T-cell (primary cell): ENCODE results near the gene NPNT. TPM values are rescaled to one million over a fixed set of nuclear protein-coding genes. Genes with fewer than 3 reads are reported as not detected.

Experiments used
- ATAC-seq, 4 experiments: fragments of 200-7000 bp in 3 of 4; fragments of 150-1000 bp in 1 of 4; cut with Tn5 transposase; replicated peaks in 1 of 4; 1 replicate in 3 of 4; 2 replicates in 1 of 4; pipeline ENCODE4 v1.10.0; 2021; ENCODE audit warnings: moderate library complexity in 3 of 4, mild to moderate bottlenecking in 2 of 4, moderate number of reproducible peaks in 1 of 4
- CTCF ChIA-PET, 2 donors: fragments of 300-600 bp; sonication (Branson Sonifier 250); formaldehyde crosslinking; loops; one replicate each; lab custom pipeline; 2022; ENCODE audit warnings: antibody characterized with exemption in 2 of 2; lab: Charles Lee
- POLR2A ChIA-PET, 2 donors: fragments of 300-600 bp; sonication (Branson Sonifier 250); formaldehyde crosslinking; loops; one replicate each; lab custom pipeline; 2022; ENCODE audit warnings: antibody characterized with exemption in 2 of 2; lab: Charles Lee
- DNase-seq, 35 experiments: peaks; one replicate each; pipeline versions ENCODE4 v3.0.0 to v3.0.0-alpha.2; 2013 to 2023
- H3K27ac ChIP-seq: one replicate; pipeline ENCODE4 v1.5.1; 2013; ENCODE audit warnings: low read length
- H3K27me3 ChIP-seq, 2 experiments: replicated peaks in 1 of 2; 1 replicate in 1 of 2; 2 replicates in 1 of 2; pipeline versions ENCODE4 v1.6.1 to v1.7.0; 2013; ENCODE audit warnings: low read length in 1 of 2, mixed read lengths in 1 of 2; ENCODE audit not compliant: control insufficient read depth in 2 of 2, insufficient read depth in 2 of 2; ENCODE audit errors: extremely low read depth in 1 of 2
- H3K36me3 ChIP-seq, 2 donors: 1 replicate in 1 of 2; 2 replicates in 1 of 2; pipeline versions ENCODE4 v1.6.1 to v1.7.0; 2013; ENCODE audit warnings: low read length in 1 of 2; ENCODE audit not compliant: control insufficient read depth in 2 of 2, insufficient read depth in 1 of 2; ENCODE audit errors: extremely low read depth in 1 of 2
- H3K4me1 ChIP-seq, 2 experiments: 1 replicate in 1 of 2; 2 replicates in 1 of 2; pipeline versions ENCODE4 v1.6.1 to v1.7.0; 2013; ENCODE audit warnings: low read length in 2 of 2, mixed read lengths in 1 of 2; ENCODE audit not compliant: insufficient read depth in 2 of 2, control insufficient read depth in 1 of 2; ENCODE audit errors: extremely low read depth in 1 of 2
- H3K4me3 ChIP-seq, 2 donors: 1 replicate in 1 of 2; 2 replicates in 1 of 2; pipeline versions ENCODE4 v1.5.1 to v1.7.0; 2013; ENCODE audit warnings: mild to moderate bottlenecking in 2 of 2, low read length in 1 of 2, moderate library complexity in 1 of 2; ENCODE audit not compliant: control insufficient read depth in 1 of 2; ENCODE audit errors: extremely low read depth in 1 of 2
- H3K9me3 ChIP-seq: 2 replicates; pipeline ENCODE4 v1.7.0; 2013
- H3K27ac Mint-ChIP-seq, 2 donors: one replicate each; pipeline ENCODE4 v1.8.0; 2020 to 2021; ENCODE audit warnings: mild to moderate bottlenecking in 2 of 2, mixed read lengths in 2 of 2
- H3K27me3 Mint-ChIP-seq, 2 donors: one replicate each; pipeline ENCODE4 v1.8.0; 2021 to 2022; ENCODE audit warnings: mixed read lengths in 2 of 2
- H3K36me3 Mint-ChIP-seq: one replicate; pipeline ENCODE4 v1.8.0; 2021; ENCODE audit warnings: mixed read lengths
- H3K4me1 Mint-ChIP-seq, 3 donors: one replicate each; pipeline ENCODE4 v1.8.0; 2020 to 2022; ENCODE audit warnings: mixed read lengths in 3 of 3, mild to moderate bottlenecking in 1 of 3
- H3K4me3 Mint-ChIP-seq, 3 donors: one replicate each; pipeline ENCODE4 v1.8.0; 2020 to 2022; ENCODE audit warnings: mild to moderate bottlenecking in 3 of 3, mixed read lengths in 3 of 3, moderate library complexity in 3 of 3
- H3K9me3 Mint-ChIP-seq, 3 donors: one replicate each; pipeline ENCODE4 v1.8.0; 2020 to 2022; ENCODE audit warnings: mixed read lengths in 3 of 3
- WGBS: methylation state at CpG from one replicate; pipeline ENCODE4 v1.1.5; 2013; ENCODE audit warnings: missing lambda C conversion rate; ENCODE audit not compliant: insufficient coverage; 5-methylcytosine and 5-hydroxymethylcytosine counted together
- total RNA-seq, 35 experiments: library from RNA in 6 of 35; stranded (reverse) in 6 of 35; fragments of 120-200 nt in 1 of 35; gene quantifications; one replicate each; pipeline versions ENCODE4 v1.2.1 to v1.2.4 and lab custom pipeline; 2013 to 2026

The NPNT gene
- total RNA-seq, 5 donors from 2014 or later (not counting 1 experiment from before 2014, with no cell fraction given), result 0.32 to 0.88 (median 0.33) TPM; not detected in 2

GRCh38 chr4:105859233-105859632 is 36.0 kb upstream of the NPNT start:
- no CpG with 5 or more reads among the region's 1 CpG for WGBS
- Histone ChIP-seq H3K9me3 (no peaks in the 10 kb centered on the region), H3K27ac (no peak overlapping the region), H3K27me3 (peaks cover 0 to 6% of the 10 kb centered on the region in 2 experiments), H3K36me3 (no peaks in the 10 kb centered on the region), H3K4me1 (no peaks in the 10 kb centered on the region), H3K4me3 (no peak overlapping the region)
- no peak for DNase-seq
- Mint-ChIP-seq H3K4me3 (no peak overlapping the region), H3K27ac (no peak overlapping the region), H3K4me1 (no peaks in the 10 kb centered on the region), H3K9me3 (peaks cover 30 to 51% (median 33%) of the 10 kb centered on the region in 3 donors), H3K36me3 (peaks cover 19% of the 10 kb centered on the region), H3K27me3 (no peaks in the 10 kb centered on the region)
- ATAC-seq, result no peak
- ChIA-PET CTCF (no interaction called here), POLR2A (no interaction called here)

GRCh38 chr4:105870963-105871362 is 24.3 kb upstream of the NPNT start:
- Histone ChIP-seq H3K36me3 (no peaks in the 10 kb centered on the region), H3K4me3 (no peak overlapping the region), H3K4me1 (no peaks in the 10 kb centered on the region), H3K27me3 (no peaks in the 10 kb centered on the region), H3K27ac (no peak overlapping the region), H3K9me3 (no peaks in the 10 kb centered on the region)
- no peaks in the 10 kb centered on the region for H3K4me1 Mint-ChIP-seq
- H3K4me3 Mint-ChIP-seq, result no peak overlapping the region
- ChIA-PET POLR2A (no interaction called here), CTCF (no interaction called here)
- no peaks in the 10 kb centered on the region for H3K36me3 Mint-ChIP-seq
- DNase-seq (no peak), ATAC-seq (no peak)
- peaks cover 4 to 8% of the 10 kb centered on the region in 2 donors for H3K27me3 Mint-ChIP-seq
- 94% methylated on average over 2 of the region's 3 CpGs for WGBS
- H3K9me3 Mint-ChIP-seq, result peaks cover 0 to 2% (median 0%) of the 10 kb centered on the region in 3 donors
- H3K27ac Mint-ChIP-seq, result no peak overlapping the region

GRCh38 chr4:105871997-105872396 is 23.3 kb upstream of the NPNT start:
- peaks cover 6 to 8% of the 10 kb centered on the region in 2 donors for H3K27me3 Mint-ChIP-seq
- H3K4me3 ChIP-seq, result no peak overlapping the region
- H3K4me1 Mint-ChIP-seq, result no peaks in the 10 kb centered on the region
- H3K27ac ChIP-seq, result no peak overlapping the region
- ATAC-seq (no peak), DNase-seq (no peak)
- H3K9me3 ChIP-seq, result no peaks in the 10 kb centered on the region
- H3K4me3 Mint-ChIP-seq, result no peak overlapping the region
- H3K27ac Mint-ChIP-seq, result no peak overlapping the region
- no CpG with 5 or more reads among the region's 2 CpGs for WGBS
- no peaks in the 10 kb centered on the region for H3K36me3 Mint-ChIP-seq
- no peaks in the 10 kb centered on the region for H3K4me1 ChIP-seq
- no peaks in the 10 kb centered on the region for H3K27me3 ChIP-seq
- no peaks in the 10 kb centered on the region for H3K9me3 Mint-ChIP-seq
- no peaks in the 10 kb centered on the region for H3K36me3 ChIP-seq
- ChIA-PET POLR2A (no interaction called here), CTCF (no interaction called here)

- no peak overlapping the region for H3K27ac ChIP-seq
- H3K4me3 ChIP-seq, result no peak overlapping the region
- H3K9me3 ChIP-seq, result no peaks in the 10 kb centered on the region
- POLR2A ChIA-PET, result no interaction called here
- CTCF ChIA-PET, result no interaction called here
- Mint-ChIP-seq H3K36me3 (no peaks in the 10 kb centered on the region), H3K4me1 (no peaks in the 10 kb centered on the region), H3K9me3 (no peaks in the 10 kb centered on the region), H3K27ac (no peak overlapping the region), H3K27me3 (peaks cover 6 to 8% of the 10 kb centered on the region in 2 donors), H3K4me3 (no peak overlapping the region)
- H3K27me3 ChIP-seq, result no peaks in the 10 kb centered on the region
- ATAC-seq (no peak), DNase-seq (no peak)
- H3K36me3 ChIP-seq, result no peaks in the 10 kb centered on the region
- H3K4me1 ChIP-seq, result no peaks in the 10 kb centered on the region
These were observed 20.0 kb upstream of the NPNT start for GRCh38 chr4:105875233-105875632.

GRCh38 chr4:105878668-105879067 is 16.6 kb upstream of the NPNT start:
- Mint-ChIP-seq H3K4me3 (no peak overlapping the region), H3K27me3 (peaks cover 3 to 6% of the 10 kb centered on the region in 2 donors), H3K9me3 (no peaks in the 10 kb centered on the region), H3K4me1 (no peaks in the 10 kb centered on the region), H3K27ac (no peak overlapping the region), H3K36me3 (no peaks in the 10 kb centered on the region)
- no peak for DNase-seq
- no peak overlapping the region for H3K4me3 ChIP-seq
- no peaks in the 10 kb centered on the region for H3K9me3 ChIP-seq
- no peak overlapping the region for H3K27ac ChIP-seq
- no peaks in the 10 kb centered on the region for H3K27me3 ChIP-seq
- no peaks in the 10 kb centered on the region for H3K36me3 ChIP-seq
- CTCF ChIA-PET, result no interaction called here
- WGBS, result no CpG with 5 or more reads among the region's 2 CpGs
- POLR2A ChIA-PET, result no interaction called here
- ATAC-seq, result no peak
- no peaks in the 10 kb centered on the region for H3K4me1 ChIP-seq

- DNase-seq, result no peak
- H3K9me3 ChIP-seq, result no peaks in the 10 kb centered on the region
- H3K27ac ChIP-seq, result no peak overlapping the region
- Mint-ChIP-seq H3K4me1 (no peaks in the 10 kb centered on the region), H3K4me3 (no peak overlapping the region), H3K27ac (no peak overlapping the region), H3K36me3 (no peaks in the 10 kb centered on the region), H3K27me3 (peaks cover 0 to 4% of the 10 kb centered on the region in 2 donors), H3K9me3 (peaks cover 0 to 12% (median 4%) of the 10 kb centered on the region in 3 donors)
- ChIA-PET POLR2A (no interaction called here), CTCF (no interaction called here)
- no peak for ATAC-seq
- 100% methylated on average over 1 of the region's 2 CpGs for whole genome bisulfite sequencing
- no peak overlapping the region for H3K4me3 ChIP-seq
- no peaks in the 10 kb centered on the region for H3K4me1 ChIP-seq
- no peaks in the 10 kb centered on the region for H3K36me3 ChIP-seq
- no peaks in the 10 kb centered on the region for H3K27me3 ChIP-seq
These were observed 7.8 kb upstream of the NPNT start for GRCh38 chr4:105887508-105887907.
